ENCODE data around the gene SLC10A3. TPM values are rescaled to one million over a fixed set of nuclear protein-coding genes. Genes with fewer than 3 reads are reported as not detected.

Gene SLC10A3
- total RNA-seq: 12.5 and 14.3 TPM in 2 replicates

- DNase-seq (ENCODE audit: low read depth, low spot score): peak; percentile 73
Observed at GRCh38 chrX:154490414-154491083, at the start of gene SLC10A3. Gene SLC10A3, minus strand, starts transcription at chrX:154490629. Its CDS starts 1,689 bp downstream, at chrX:154488940.

DNA sequence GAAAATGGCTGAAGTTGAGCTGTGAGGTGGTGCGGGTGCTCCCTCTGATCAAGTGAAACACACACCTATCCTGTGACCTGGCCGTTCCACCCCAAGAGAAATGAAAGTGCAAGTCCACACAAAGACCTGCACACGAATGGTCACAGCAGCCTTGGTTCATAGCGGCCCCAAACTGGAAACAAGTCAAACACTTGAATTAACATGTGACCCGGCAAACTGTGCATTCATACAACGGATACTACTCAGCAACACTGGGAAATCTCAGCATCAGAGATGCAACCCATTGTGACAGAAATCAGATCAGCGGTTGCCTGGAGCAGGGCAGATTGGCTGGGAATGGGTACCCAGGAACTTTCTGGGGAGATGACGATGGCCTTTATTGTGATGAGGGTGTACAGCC is 48.6 kb upstream of the SLC10A3 start:
- DNase-seq (ENCODE audit: low read depth, low spot score): no peak

- no peak for DNase-seq (ENCODE audit: low read depth, low spot score)
Observed at GRCh38 chrX:154535892-154536291, 45.5 kb upstream of the SLC10A3 start.

DNA sequence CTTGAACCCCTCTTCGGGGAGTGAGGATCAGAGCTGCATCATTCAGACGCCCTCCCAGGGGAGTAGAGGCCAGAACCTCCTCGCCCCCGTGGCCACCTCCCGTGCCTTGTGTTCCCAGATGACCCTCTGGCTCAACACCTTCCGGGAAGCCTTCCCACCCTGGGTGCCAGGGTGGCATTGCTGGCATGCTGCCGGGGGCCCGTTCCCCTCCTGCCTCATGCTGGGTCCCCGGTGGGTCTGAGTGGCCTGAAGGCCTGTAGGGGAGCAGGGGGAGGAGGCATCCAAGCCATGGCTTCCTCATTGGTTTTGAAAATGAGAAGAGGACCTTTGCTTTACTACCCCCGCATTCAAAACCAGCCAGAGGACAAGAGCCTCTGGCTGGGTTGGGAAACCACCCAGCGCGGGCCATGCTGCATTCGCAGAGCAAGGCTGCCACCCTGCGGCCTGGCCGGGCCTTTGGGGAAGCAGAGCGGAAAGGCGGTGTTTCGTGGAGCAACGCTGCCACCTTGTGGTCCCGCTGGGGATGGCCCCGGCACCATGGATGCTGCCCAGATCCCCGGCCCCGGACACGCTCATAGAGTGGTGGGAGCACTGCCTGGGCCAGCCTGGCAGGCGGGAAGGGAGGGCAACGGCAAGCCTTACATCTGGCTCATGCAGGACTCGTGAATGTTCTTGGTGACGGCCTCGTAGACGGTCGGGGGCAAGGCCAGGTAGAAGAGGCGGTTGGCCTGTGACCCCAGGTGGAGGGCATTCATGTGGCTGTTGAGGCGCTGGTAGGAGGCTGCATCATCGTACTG is 44.3 kb upstream of the SLC10A3 start:
- DNase-seq (ENCODE audit: low read depth, low spot score): peak; percentile 47

DNA sequence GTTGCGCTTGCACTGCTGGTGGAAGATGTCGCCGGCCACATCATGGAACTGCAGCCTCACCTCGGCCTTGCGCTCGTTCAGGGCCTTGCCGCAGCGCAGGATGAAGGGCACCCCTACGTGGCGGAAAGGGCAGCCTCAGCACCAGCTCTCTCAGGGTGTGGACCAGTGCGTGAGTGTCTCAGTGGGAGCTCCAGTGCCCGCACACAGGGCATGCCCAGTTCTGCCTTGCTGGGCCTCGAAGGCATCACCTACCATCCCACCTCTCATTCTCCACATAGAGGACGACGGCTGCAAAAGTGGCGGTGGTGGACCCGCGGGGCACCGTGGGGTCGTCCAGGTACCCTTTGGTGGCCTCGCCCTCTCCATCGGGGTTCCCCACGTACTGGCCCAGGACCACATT is 42.3 kb upstream of the SLC10A3 start:
- DNase-seq (ENCODE audit: low read depth, low spot score): no peak

GRCh38 chrX:154531626-154532025 is 41.2 kb upstream of the SLC10A3 start:
- DNase-seq (ENCODE audit: low read depth, low spot score): no peak

GRCh38 chrX:154530286-154530685 is 39.9 kb upstream of the SLC10A3 start:
- DNase-seq (ENCODE audit: low read depth, low spot score): no peak

- no peak for DNase-seq (ENCODE audit: low read depth, low spot score)
Observed at GRCh38 chrX:154529206-154529612, 38.8 kb upstream of the SLC10A3 start.

GRCh38 chrX:154526901-154527675 is 36.7 kb upstream of the SLC10A3 start:
- DNase-seq (ENCODE audit: low read depth, low spot score): no peak

DNA sequence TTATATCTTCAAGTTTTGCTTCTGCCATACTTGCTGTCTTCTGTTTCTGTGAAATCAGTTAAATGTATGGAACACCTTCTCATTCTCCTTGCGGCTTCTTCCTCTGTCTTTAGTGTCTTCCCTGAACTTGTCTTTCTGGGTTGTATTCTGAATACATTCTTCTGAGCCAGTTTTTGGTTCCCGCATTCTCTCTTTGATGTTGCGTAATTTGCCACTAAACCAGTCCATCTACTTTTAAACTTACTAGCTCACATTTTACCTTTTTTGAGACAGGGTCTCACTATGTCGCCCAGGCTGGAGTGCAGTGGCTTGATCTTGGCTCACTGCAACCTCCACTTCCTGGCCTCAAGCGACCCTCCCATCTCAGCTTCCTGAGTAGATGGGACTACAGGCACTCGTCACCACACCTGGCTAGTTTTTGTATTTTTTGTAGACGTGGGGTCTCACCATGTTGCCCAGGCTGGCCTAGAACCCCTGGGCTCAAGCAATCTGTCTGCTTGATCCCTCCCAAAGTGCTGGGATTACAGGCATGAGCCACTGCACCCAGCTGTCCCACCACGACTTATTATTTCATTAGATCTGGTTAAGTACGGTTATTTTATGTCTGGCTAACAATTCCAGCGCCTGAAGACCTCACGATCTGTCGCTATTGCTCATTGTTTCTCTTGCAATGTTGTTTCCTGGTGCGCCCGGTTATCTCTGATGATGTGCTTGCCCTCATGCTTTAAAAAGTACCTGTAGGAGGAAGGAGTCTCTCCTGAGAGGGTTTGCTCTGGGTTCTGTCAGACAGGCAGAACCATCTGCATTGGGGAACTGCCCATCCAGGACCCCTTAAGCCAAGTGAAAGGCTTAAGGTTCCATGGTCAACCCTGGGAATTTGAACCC is 35.4 kb upstream of the SLC10A3 start:
- DNase-seq (ENCODE audit: low read depth, low spot score): no peak

DNA sequence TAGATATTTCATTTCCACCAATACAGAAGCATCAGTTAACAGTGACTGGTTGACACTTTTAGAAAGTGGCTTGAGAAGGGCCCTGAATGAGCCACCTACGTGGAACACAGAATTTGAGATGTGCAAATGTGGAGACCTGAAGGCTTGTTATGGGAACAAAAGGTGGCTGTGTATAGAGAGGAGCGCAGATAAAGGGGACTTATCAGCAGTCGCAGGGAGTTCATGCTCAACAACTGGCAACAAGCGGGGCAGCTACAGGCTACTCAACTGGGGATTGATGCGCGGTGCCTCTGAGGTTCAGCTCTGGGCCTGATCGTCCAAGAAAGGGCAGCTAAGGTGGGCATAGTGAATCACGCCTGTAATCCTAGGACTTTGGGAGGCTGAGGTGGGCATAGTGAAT is 29.0 kb upstream of the SLC10A3 start:
- DNase-seq (ENCODE audit: low read depth, low spot score): no peak

- no peak for DNase-seq (ENCODE audit: low read depth, low spot score)
Observed at GRCh38 chrX:154517101-154517781, 26.8 kb upstream of the SLC10A3 start.

DNA sequence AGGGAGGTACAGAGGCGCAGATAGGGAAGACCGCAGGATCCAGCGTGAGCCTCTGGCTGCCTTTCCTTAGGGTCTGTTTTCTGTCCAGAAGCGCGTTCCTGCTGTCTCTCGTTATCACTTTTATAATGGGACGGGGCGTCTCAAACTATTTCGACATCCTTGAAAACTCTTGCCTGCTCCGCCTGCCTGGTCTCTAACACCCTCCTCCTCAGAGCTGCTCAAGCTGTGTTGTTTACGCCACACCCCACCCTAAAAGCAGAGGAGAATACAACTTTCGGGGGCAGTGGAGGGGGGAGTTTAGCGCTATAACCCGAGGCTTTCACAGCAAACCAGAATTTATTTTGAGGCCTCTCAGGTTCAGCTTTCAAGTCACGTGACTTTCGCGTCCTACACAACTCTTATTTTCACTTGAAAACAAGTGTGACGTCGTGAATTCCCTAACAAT is 26.2 kb upstream of the SLC10A3 start:
- no peak for DNase-seq (ENCODE audit: low read depth, low spot score)

DNA sequence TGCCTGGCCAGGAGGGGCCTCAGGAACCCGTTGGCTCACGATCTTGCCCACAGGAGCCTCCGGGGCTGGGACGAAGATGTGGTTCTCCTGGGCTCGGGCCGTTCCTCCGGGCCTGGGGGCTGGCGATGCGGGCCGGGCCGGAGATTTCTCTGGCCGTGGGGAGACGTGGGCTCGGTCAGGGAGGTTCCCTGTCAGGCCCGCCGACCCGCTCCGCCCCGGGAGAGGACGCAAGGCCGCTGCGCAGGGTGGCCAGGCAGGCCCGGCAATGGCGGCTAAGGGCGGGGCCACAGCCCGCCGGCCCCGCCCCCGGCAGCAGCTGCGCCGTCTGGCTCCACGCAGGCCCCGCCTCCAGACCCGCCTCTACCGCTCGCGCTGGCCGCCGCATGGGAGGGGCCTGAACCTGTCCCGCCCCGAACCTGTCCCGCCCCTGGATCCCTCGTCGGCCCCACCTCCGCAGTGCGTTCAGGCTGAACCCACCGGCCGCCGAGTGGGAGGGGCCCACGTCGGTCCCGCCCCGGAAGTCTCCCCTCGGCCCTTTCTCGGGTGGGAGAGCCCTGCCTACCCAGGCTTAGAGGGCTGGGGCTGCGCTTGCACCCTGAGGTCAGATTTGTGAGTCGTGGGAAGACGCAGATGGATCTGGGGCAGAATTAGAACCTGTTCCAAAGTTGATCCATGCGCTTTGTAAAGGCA is 25.7 kb upstream of the SLC10A3 start, which contains the start of gene FAM3A:
Gene FAM3A, minus strand, starts transcription at position 267 of the 690 bp plus-strand sequence. CDS start 460 bp downstream, outside the sequence.
- peak; percentile 63 for DNase-seq (ENCODE audit: low read depth, low spot score)

DNA sequence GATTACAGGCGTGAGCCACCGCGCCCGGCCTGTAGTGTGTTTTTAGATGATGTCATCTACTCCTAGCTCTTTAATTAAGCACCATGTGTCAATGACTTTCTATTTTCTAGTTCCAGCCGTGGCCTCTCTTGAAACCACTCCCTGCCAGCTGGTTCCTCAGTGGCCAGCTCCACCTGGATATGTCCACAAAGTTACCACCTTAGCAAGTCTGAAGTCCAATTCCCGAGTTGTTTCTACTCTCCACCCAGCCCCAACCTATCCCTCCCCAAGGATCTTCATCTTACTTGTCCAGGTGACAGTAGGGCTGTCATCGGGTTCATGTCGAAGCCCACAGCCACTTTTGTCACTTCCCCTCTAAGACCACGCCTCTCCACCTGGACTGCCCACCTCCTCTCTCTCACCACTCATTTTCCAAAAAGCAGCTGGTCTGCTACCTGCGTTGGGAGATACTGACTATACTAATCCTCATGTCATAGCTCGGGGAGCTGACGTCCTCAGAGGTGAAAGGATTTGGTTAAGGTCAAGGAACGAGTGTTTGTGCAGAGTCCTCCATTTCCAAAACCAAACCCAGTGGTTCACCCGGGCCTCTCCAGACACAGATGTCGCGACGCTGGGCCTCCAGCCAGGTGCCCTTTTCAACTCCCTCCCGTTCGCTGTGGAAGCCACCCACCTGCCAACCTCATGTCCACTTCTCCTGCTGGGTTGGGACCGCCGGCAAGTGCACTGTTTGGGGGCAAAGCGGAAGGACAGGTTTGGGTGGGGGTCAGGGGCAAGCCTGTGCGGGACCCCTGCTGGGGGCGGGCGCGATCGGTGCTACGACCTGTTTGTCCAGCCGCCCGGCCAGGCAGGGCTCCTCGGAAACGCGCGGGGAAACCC is 24.9 kb upstream of the SLC10A3 start:
- no peak for DNase-seq (ENCODE audit: low read depth, low spot score)

DNA sequence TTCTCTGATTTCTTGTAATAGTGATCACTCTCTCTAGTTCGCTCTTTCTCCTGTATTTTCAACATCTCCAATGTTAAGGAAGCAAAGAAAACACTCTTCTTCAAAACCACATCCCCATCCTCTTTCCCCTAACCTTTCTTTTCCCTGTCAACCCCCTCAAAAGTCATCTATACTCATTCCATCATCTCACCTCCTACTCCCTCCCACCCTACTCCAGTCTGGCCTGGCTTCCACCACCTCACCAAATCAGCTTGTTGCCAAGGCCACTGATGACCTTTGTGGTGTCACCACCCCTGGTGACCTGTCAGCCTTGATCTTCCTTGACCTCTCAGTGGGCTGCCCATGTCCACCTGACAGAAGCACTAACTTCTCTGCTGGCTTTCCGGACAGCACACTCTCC is 23.3 kb upstream of the SLC10A3 start:
- DNase-seq (ENCODE audit: low read depth, low spot score): no peak

GRCh38 chrX:154512879-154513553 is 22.6 kb upstream of the SLC10A3 start:
- DNase-seq (ENCODE audit: low read depth, low spot score): no peak

DNA sequence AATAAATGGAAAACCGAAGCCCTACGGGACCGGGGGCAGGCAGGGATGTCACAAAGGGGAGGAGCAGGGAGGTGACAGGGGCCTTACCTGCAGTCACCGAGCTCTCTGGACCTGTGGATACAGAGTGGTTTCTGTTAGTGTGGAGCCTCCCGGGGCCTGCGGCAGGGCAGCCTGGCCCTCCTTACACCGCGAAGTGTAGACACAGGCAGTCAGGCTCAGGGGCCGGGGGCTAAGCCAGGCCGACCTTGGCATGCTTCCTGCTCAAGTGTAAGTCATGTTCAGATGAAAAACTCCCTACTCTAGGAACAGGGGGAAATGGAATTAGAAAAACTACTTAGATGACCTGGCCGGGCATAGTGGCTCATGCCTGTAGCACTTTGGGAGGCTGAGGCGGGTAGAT is 21.3 kb upstream of the SLC10A3 start:
- DNase-seq (ENCODE audit: low read depth, low spot score): no peak
